HepG2 (cell line): ENCODE measurements around the gene FAM171A2. TPM values are rescaled to one million over a fixed set of nuclear protein-coding genes. Genes with fewer than 3 reads are reported as not detected.

Source experiments
- ATAC-seq: fragments of 200-7000 bp; cut with Tn5 transposase; 3 replicates; pipeline ENCODE4 v1.9.1; 2020; ENCODE audit warnings: mild to moderate bottlenecking, moderate library complexity
- BruUV-seq: library from RNA; stranded (reverse); fragments of 400-500 nt; replicated peaks from 2 replicates; lab custom pipeline; 2021; lab: Mats Ljungman, UMichigan
- CTCF ChIA-PET: fragments of 300-600 bp; formaldehyde crosslinking; extraction: SDS; loops from one replicate; lab custom pipeline; 2021; ENCODE audit warnings: low total read pairs, inconsistent platforms, low intra/inter-chr PET ratio; lab: Yijun Ruan, JAX
- POLR2A ChIA-PET: fragments of 350-600 bp; sonication (Branson Sonifier 250); formaldehyde crosslinking; loops from one replicate; lab custom pipeline; 2020; ENCODE audit warnings: antibody characterized with exemption, inconsistent platforms; lab: Yijun Ruan, JAX
- DNase-seq: peaks from one replicate; pipeline ENCODE4 v3.0.0-alpha.2; 2015; ENCODE audit warnings: low spot score
- FAIRE-seq: peaks from 3 replicates; lab custom pipeline; 2011; peaks lifted over from hg19 to GRCh38; lab: Jason Lieb, UNC
- H2AFZ ChIP-seq: one replicate; pipeline ENCODE4 v1.6.1; 2011; ENCODE audit warnings: low read length, inconsistent platforms
- H3K27ac ChIP-seq: fragments of 300-600 bp; 3 replicates; pipeline ENCODE4 v1.8.0; 2011; ENCODE audit warnings: mixed run types, mild to moderate bottlenecking, mixed read lengths, low read length, inconsistent platforms; ENCODE audit not compliant: insufficient read depth; ENCODE audit errors: extremely low read length
- H3K27me3 ChIP-seq, 2 experiments: fragments of 200-600 bp in 1 of 2; 2 replicates in 1 of 2; 3 replicates in 1 of 2; pipeline versions ENCODE4 v1.6.0 to v1.8.0; 2011; ENCODE audit warnings: low read length in 2 of 2, mild to moderate bottlenecking in 2 of 2, moderate library complexity in 2 of 2, inconsistent platforms in 1 of 2; ENCODE audit not compliant: insufficient read depth in 2 of 2, control insufficient read depth in 1 of 2
- H3K36me3 ChIP-seq, 2 experiments: fragments of 200-600 bp in 1 of 2; replicated peaks in 1 of 2; 2 replicates in 1 of 2; 3 replicates in 1 of 2; pipeline versions ENCODE4 v1.5.1 to v1.8.0; 2011; ENCODE audit warnings: low read length in 2 of 2, inconsistent platforms in 1 of 2; ENCODE audit not compliant: insufficient read depth in 2 of 2, control insufficient read depth in 1 of 2
- H3K4me1 ChIP-seq: 2 replicates; pipeline ENCODE4 v1.5.1; 2012; ENCODE audit warnings: low read length, inconsistent platforms; ENCODE audit not compliant: insufficient read depth
- H3K4me2 ChIP-seq: 2 replicates; pipeline ENCODE4 v1.6.0; 2011; ENCODE audit warnings: low read depth, low read length, inconsistent platforms
- H3K4me3 ChIP-seq, 3 experiments: fragments of 200-600 bp in 1 of 3; sonication (generic), shearing (Covaris generic) in 1 of 3; replicated peaks in 1 of 3; 2 replicates each; pipeline ENCODE4 v1.5.1; 2011 to 2016; ENCODE audit warnings: low read length in 3 of 3, inconsistent platforms in 2 of 3, low read depth in 2 of 3, mild to moderate bottlenecking in 2 of 3, control low read depth in 1 of 3, mixed read lengths in 1 of 3; ENCODE audit not compliant: insufficient read depth in 1 of 3
- H3K79me2 ChIP-seq: one replicate; pipeline ENCODE4 v1.6.1; 2011; ENCODE audit warnings: low read length, inconsistent platforms; ENCODE audit not compliant: insufficient read depth
- H3K9ac ChIP-seq: 2 replicates; pipeline ENCODE4 v1.6.0; 2011; ENCODE audit warnings: mild to moderate bottlenecking, low read depth, low read length, inconsistent platforms; ENCODE audit not compliant: insufficient read depth
- H3K9me3 ChIP-seq: 2 replicates; pipeline ENCODE4 v1.5.1; 2012; ENCODE audit warnings: mild to moderate bottlenecking, low read length
- H4K20me1 ChIP-seq: 2 replicates; pipeline ENCODE4 v1.6.0; 2011; ENCODE audit warnings: inconsistent platforms, mild to moderate bottlenecking, low read length, moderate library complexity; ENCODE audit not compliant: insufficient read depth
- CREB1 ChIP-seq, 2 experiments: fragments of 450-650 bp in 1 of 2; IDR thresholded peaks; 2 replicates each; pipeline ENCODE4 v1.6.1; 2016 to 2017; ENCODE audit warnings: control low read depth in 1 of 2, mild to moderate bottlenecking in 1 of 2, missing compliant biosample characterization in 1 of 2, missing genetic modification characterization in 1 of 2
- DMAP1 ChIP-seq: IDR thresholded peaks from 2 replicates; pipeline ENCODE4 v1.6.1; 2016
- HMG20A ChIP-seq: IDR thresholded peaks from 2 replicates; pipeline ENCODE4 v1.6.1; 2016; ENCODE audit warnings: borderline replicate concordance
- HNF1A ChIP-seq, 2 experiments: sonication (generic) in 1 of 2; formaldehyde crosslinking in 1 of 2; IDR thresholded peaks; 2 replicates each; pipeline versions ENCODE4 v1.4.0 to v1.6.1; 2016 to 2020; ENCODE audit warnings: borderline replicate concordance in 1 of 2, low read depth in 1 of 2, mild to moderate bottlenecking in 1 of 2, missing genetic modification reagents in 1 of 2
- NFE2L1 ChIP-seq: sonication (generic); formaldehyde crosslinking; IDR thresholded peaks from 2 replicates; pipeline ENCODE4 v1.4.0; 2020; ENCODE audit warnings: missing genetic modification reagents, mild to moderate bottlenecking, borderline replicate concordance
- PHF5A ChIP-seq: IDR thresholded peaks from one replicate; pipeline ENCODE4 v1.6.1; 2018; ENCODE audit warnings: low read depth, missing genetic modification reagents; ENCODE audit not compliant: unreplicated experiment
- PREB ChIP-seq: sonication (generic); formaldehyde crosslinking; IDR thresholded peaks from 2 replicates; pipeline ENCODE4 v1.4.0; 2020; ENCODE audit warnings: missing genetic modification reagents
- RFX3 ChIP-seq: IDR thresholded peaks from 2 replicates; pipeline ENCODE4 v1.6.1; 2016; ENCODE audit warnings: missing biosample characterization, missing genetic modification reagents
- RXRA ChIP-seq: sonication (generic); formaldehyde crosslinking; IDR thresholded peaks from 2 replicates; pipeline ENCODE4 v1.5.1; 2020; ENCODE audit warnings: missing genetic modification reagents
- SMC3 ChIP-seq: IDR thresholded peaks from 2 replicates; pipeline ENCODE4 v1.6.1; 2011; ENCODE audit warnings: low read length, improper control_type of control experiment
- THAP11 ChIP-seq: IDR thresholded peaks from 2 replicates; pipeline ENCODE4 v1.6.1; 2016; ENCODE audit warnings: missing biosample characterization, missing genetic modification reagents
- TSC22D2 ChIP-seq: sonication (generic); formaldehyde crosslinking; IDR thresholded peaks from 2 replicates; pipeline ENCODE4 v1.5.1; 2020; ENCODE audit warnings: missing genetic modification reagents, mild to moderate bottlenecking, borderline replicate concordance
- ZBED4 ChIP-seq: sonication (generic); formaldehyde crosslinking; IDR thresholded peaks from 2 replicates; pipeline ENCODE4 v1.4.0; 2020; ENCODE audit warnings: missing genetic modification reagents, borderline replicate concordance
- WGBS: methylation state at CpG from one replicate; pipeline ENCODE4 v1.1.6; 2017; ENCODE audit warnings: low lambda C conversion rate; 5-methylcytosine and 5-hydroxymethylcytosine counted together
- in situ Hi-C: cut with HindIII; loops from 2 replicates; pipeline ENCODE4 v1.10.0; 2017; ENCODE audit warnings: low pct_unique_long_range_greater_than_20kb; ENCODE audit not compliant: extremely low pct_ligation_motif_present
- intact Hi-C: fragments of 100-400 bp; cut with micrococcal nuclease; formaldehyde crosslinking; loops from one replicate; pipeline ENCODE4 v1.10.0; 2022; ENCODE audit not compliant: unreplicated experiment
- polyA plus RNA-seq, 8 experiments: library from polyadenylated mRNA; depleted of rRNA in 3 of 8; stranded (reverse) in 7 of 8; unstranded in 1 of 8; fragments of >200 nt; fragmentation: Illumina TruSeq in 4 of 8; extraction: Trizol in 4 of 8; gene quantifications; 2 replicates each; pipeline versions ENCODE4 v1.2.1 to v1.2.3, GENCODE V29; 2011 to 2016; ENCODE audit warnings: low read depth in 4 of 8, missing spikeins in 1 of 8, mixed read lengths in 1 of 8; ENCODE audit not compliant: insufficient read depth in 1 of 8
- total RNA-seq, 5 experiments: library from RNA; depleted of rRNA; stranded (reverse); fragments of >200 nt; fragmentation: Illumina TruSeq; extraction: Trizol; gene quantifications; 2 replicates each; pipeline ENCODE4 v1.2.3, GENCODE V29; 2016; ENCODE audit warnings: low read depth in 1 of 5

The FAM171A2 gene
- total and polyA plus RNA-seq, 2 of the 13 experiments (the other 11 are each of a cell fraction or from before 2014, with no cell fraction given): 1.8 to 3.6 TPM

DNA sequence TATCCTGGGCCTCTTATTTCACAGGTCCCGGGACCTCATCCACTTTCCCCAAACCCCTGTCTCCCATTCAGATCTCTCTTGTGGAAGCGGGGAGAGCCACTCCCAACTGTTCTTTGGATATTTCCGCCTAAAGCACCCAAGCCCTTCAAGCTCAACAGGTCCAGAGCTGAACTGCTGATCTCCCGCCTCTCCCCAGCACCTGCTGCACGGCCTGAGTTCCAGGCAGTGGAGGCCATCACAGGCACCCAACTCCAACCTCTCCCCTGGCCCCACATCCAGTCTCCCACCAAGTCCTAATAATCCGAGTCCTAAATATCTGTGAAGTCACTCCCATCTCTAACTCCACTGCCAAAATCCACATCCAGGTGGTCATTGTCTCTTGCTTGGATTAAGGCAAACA lies 19.3 kb upstream of the FAM171A2 start (continued):
- TF ChIP-seq ZBED4 (CRISPR knock-in tag): no peak
- TF ChIP-seq TSC22D2: no peak
- TF ChIP-seq, all 625 proteins: peak for 0

- DNase-seq: no peak
- Histone ChIP-seq H3K4me1 (peaks cover 19% of the 10 kb centered on the region), H3K4me2 (no peak overlapping the region), H3K27ac (no peak overlapping the region), H3K9me3 (no peaks in the 10 kb centered on the region), H2AFZ (no peak overlapping the region), H4K20me1 (no peaks in the 10 kb centered on the region), H3K36me3 (no peaks in the 10 kb centered on the region), H3K4me3 (no peak overlapping the region), H3K79me2 (no peaks in the 10 kb centered on the region), H3K9ac (no peak overlapping the region), H3K27me3 (peaks cover 20 to 76% of the 10 kb centered on the region in 2 experiments)
- no peak for FAIRE-seq
- CTCF ChIA-PET: no interaction called here
- POLR2A ChIA-PET: no interaction called here
- no TSS peak for BruUV-seq
- in situ Hi-C loops: no loop called here
- intact Hi-C loops: no loop called here
- 33% methylated on average over 4 of the region's 4 CpGs for WGBS
- no peak for ATAC-seq
- TF ChIP-seq RFX3 (CRISPR knock-in tag) (no peak), THAP11 (no peak), PREB (CRISPR knock-in tag) (no peak), CREB1 (IDR thresholded peaks at IDR 0.05) (peak; percentile 10; the same call in 1 of the 2 replicates), CREB1 (CRISPR knock-in tag; IDR thresholded peaks at IDR 0.05) (no peak), RXRA (CRISPR knock-in tag) (no peak), PHF5A (CRISPR knock-in tag) (no peak), HNF1A (IDR thresholded peaks at IDR 0.05; ENCODE audit: low read depth) (no peak), HNF1A (CRISPR knock-in tag; IDR thresholded peaks at IDR 0.05; ENCODE audit: borderline replicate concordance) (no peak), NFE2L1 (no peak), SMC3 (no peak), DMAP1 (CRISPR knock-in tag) (no peak), HMG20A (no peak)
Observed at GRCh38 chr17:44381810-44382305, 18.2 kb upstream of the FAM171A2 start.
